HG02798 (cell line): Measurements from ENCODE around the gene CSNK1A1.
A peak's percentile ranks its signal among the peaks of the same experiment; 100 is the strongest.

Source experiments
- ATAC-seq: cut with Tn5 transposase; IDR thresholded peaks from one replicate; pipeline ENCODE4 v1.9.1; 2021; ENCODE audit warnings: mild to moderate bottlenecking; ENCODE audit not compliant: unreplicated experiment, poor library complexity

Gene CSNK1A1

GRCh38 chr5:149575131-149575530 is 23.9 kb upstream of the CSNK1A1 start:
- no peak for ATAC-seq

- no peak for ATAC-seq
These were observed 21.5 kb upstream of the CSNK1A1 start for GRCh38 chr5:149572576-149573231.

GRCh38 chr5:149572170-149572569 is 20.9 kb upstream of the CSNK1A1 start:
- ATAC-seq = no peak

GRCh38 chr5:149567226-149567625 is 16.0 kb upstream of the CSNK1A1 start:
- ATAC-seq = no peak

DNA sequence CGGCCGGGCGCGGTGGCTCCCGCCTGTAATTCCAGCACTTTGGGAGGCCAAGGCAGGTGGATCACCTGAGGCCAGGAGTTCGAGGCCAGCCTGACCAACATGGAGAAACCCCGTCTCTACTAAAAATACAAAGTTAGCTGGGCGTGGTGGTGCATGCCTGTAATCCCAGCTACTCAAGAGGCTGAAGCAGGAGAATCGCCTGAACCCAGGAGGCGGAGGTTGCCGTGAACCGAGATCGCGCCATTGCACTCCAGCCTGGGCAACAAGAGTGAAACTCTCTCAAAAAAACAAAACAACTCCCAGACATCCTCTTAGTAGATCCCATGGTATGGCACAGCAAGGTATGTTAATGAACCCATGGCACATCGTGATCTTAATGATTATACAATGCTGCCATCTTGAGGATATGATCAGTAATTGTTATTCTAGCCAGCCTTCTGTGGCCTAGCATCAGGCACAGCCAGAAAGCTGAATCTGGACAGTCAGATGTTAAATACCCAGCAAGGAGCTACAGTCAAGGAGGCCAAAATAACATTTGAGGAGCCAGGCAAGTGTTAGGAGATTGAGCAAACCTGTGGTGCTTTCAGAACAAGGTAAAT is 13.4 kb upstream of the CSNK1A1 start:
- ATAC-seq = peak; percentile 90

DNA sequence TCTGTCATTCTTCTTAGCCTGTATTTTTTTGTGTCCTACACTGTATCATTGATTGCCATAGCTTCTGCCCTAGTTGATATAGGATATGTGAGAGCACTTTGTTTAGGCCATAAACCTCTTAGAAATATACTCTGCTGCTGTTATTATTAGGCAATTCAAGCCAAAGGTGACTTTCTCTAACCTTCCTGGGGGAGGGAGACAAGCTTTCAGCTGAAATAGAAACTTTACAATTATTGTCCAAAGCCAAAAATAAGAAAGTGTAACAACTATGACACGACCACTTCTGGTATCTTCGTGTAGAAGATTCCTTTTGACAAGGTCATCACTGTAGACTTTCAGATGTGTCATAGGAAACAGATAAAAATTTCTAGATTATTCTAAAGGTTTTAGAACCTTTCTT is 12.2 kb upstream of the CSNK1A1 start:
- ATAC-seq = no peak

DNA sequence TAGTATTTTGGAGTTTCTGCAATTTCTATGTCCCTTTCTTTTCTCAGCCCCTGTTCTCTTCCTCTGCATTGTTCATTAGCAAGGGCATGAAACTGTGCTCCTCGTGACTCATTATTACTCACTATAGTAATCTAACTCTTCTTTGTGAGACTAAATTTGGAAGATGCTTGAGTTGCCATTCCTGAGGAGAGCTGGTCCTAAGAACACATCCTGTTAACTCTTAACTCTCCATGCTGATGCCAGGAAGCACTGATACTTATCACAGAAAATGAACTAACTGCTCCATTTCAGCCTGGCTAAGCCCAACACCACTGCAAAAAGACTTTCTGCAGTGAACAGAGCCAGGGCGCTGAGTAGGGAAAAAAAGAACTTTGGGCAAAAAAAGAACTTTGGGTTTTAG is 10.6 kb upstream of the CSNK1A1 start:
- no peak for ATAC-seq

- no peak for ATAC-seq
These were observed 8.5 kb upstream of the CSNK1A1 start for GRCh38 chr5:149559706-149560105.

- no peak for ATAC-seq
These were observed 1.4 kb upstream of the CSNK1A1 start for GRCh38 chr5:149552553-149553160.

DNA sequence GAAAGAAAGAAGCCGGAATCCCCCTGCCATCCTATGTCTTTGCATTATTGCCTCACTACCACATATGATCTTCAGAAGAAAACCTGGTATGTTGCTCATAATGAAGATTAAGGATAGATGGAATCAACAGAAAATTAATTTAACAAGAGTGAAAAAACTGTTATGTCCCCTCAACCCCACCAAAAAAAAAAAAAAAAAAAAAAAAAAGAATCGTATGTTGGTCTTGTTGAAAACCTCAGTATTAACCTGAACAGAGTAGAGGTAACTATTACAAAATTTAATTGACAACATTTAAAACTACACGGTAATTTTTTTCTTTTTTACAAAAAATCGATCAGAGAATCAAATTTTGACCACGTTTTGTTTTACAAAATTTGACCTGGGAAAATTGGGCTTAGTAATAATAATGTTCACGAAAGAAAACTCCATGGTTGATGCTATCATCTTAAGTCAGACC is 827 bp upstream of the CSNK1A1 start:
- ATAC-seq = no peak

- ATAC-seq = peak; percentile 2
These were observed 529 bp downstream of the CSNK1A1 start for GRCh38 chr5:149550594-149551226.

- ATAC-seq = no peak
These were observed 1.0 kb downstream of the CSNK1A1 start for GRCh38 chr5:149550268-149550583.

DNA sequence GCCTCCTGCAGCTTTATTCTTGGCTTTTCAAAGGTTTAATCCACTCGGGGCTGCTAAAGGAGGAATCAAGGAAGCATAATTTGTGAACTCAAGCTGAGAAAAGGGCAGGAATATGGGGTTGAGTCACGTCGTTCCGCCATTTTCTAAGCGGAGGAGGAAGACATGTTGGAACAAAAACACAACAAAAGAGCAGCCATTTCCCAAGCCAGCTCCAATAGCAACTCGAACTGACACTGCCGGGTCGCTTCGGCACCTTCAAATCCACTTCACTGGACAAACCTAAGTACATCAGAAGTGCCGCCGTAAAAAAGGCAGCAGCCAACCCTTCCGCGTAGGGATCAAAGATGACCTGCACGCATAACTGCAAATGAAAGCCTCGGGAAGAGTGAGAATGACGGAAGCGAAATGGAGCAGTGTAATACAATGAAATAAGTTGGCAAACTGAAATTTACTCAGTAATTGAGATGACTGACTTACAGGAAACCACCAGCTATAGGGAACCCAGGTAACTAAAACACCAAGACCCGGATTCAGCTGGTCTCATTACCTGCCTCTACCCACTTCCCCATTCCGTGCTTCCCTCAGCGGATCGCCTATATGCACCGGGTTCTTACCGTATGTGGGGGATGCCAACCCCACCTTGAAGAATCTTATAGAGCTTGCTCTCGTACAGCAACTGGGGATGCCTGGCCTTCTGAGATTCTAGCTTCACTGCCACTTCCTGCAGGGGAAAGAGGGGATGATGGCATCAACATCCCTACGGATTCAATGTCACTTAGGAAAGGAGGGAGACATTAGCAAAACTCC is 1.6 kb downstream of the CSNK1A1 start:
- peak; percentile 27 for ATAC-seq

- no peak for ATAC-seq
These were observed 4.3 kb downstream of the CSNK1A1 start for GRCh38 chr5:149546974-149547373.

GRCh38 chr5:149545327-149545726 is 5.9 kb downstream of the CSNK1A1 start:
- no peak for ATAC-seq

GRCh38 chr5:149544028-149544420 is 7.2 kb downstream of the CSNK1A1 start:
- ATAC-seq = no peak

DNA sequence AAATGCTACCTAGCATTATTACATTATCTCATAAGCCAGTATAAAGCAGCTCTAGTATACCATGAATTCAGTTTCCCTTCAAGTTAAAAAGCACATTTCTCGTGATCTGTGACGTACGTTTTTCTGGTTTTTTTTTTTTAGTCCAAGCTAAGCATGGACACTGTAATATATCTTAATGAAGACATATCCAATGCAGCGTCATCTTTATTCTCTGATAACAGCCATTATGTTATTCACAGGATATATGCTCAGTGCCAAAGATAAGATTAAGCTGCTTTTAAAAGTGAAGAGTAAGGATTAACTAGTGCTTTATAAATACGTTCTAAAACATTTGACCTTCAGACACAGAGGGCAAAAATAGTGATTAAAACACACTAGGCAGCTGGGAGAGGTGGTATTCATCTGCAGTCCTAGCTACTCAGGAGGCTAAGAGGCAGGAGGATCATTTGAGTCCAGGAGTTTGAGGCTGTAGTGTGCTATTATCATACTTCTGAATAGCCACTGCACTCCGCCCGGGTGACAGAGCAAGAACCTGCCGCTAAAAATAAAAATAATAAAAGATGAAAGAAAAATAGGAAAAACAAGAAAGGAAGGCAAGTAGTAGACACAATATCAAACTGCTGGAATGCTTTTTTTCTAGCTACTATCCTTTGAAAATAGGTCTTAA is 7.7 kb downstream of the CSNK1A1 start:
- ATAC-seq = no peak

DNA sequence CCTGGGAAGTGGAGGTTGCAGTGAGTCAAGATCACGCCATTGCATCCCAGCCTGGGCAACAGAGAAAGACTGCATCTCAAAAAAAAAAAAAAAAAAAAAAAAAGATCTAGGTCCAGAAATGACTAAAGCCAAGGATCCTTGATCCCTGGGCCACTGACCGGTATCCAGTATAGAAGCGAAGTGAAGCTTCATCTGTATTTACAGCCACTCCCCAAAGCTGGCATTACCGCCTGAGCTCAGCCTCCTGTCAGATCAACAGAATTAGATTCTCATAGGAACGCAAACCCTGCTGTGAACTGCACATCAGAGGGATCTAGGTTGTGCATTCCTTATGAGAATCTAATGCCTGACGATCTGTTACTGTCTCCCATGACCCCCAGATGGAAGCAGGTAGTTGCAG is 9.3 kb downstream of the CSNK1A1 start:
- ATAC-seq = no peak

DNA sequence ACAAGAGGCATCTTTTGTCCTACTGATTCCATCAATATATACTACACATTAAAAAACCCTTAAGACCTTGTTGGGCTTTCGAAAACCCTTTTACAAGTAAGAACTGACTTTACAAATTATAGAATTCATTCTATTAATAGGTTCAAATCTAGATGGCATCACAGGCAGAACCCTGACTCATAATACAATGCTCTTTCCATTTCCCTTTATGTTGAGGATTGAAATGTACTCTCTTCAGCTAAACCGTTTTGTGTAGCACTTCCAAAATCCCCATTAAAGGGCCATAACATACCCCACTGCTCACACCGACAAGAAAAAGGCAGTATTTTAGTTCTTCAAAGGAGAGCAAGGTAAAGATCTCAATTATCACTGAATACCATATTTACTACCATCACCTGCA is 11.2 kb downstream of the CSNK1A1 start:
- no peak for ATAC-seq

GRCh38 chr5:149537374-149537975 is 13.8 kb downstream of the CSNK1A1 start:
- ATAC-seq = no peak
